ENCODE data around the gene DPH7. TPM values are rescaled to one million over a fixed set of nuclear protein-coding genes. Genes with fewer than 3 reads are reported as not detected.
A peak's percentile ranks its signal among the peaks of the same experiment; 100 is the strongest.
"Not testable (repeated sequence)": the region's sequence is repeated elsewhere in the genome, so short reads cannot be mapped to it uniquely, and the experiment has no call there.

DPH7 gene
- total RNA-seq (ENCODE audit: low replicate concordance) = 37.6 and 55.2 TPM in 2 replicates

DNA sequence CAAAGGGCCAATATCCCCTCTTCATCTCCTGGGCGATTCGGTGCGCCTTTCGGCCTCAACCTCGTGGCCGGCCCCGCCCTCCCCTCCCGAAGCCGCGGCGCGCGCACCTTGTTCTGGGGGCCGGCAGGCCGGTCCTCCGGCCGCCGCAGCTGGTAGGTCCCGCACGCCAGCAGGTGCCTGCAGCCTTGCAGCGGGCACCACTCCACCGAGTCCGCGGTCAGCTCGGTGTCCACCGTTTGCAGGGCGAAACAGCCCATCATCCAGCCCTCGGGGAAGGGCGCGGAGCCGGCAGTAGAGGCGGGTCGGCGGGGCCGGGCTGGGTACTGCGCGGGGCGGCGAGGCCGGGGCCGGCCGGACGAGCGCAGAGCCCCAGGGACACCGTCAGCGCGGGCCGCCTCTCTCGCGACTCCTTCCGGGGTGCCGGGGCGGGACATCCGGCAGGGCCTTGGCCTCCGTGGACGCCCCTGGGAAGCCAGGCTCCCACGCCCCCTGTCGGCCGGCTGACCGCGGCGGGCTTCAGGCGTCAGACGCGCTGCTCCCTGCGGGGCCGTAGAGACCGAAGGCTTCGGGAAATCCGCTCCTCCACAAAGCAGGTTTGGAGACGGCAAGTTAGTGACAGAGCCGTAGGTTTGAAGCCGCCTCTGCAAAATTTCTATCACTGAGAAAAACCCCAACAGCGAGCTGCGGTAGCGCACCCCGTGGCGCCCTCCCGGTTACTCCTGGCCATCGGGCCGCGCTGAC is at the start of gene DPH7:
Gene DPH7 (minus strand): TSS at position 408 of the 741 bp plus-strand sequence. CDS start 148 bp downstream, at position 260.
- H3K27ac ChIP-seq = peak within 1 kb of the TSS; percentile 36
- H3K9ac ChIP-seq = peak within 1 kb of the TSS; percentile 66
- DNase-seq (ENCODE audit: low spot score) = peak; percentile 97
- peak; percentile 83 for TF ChIP-seq CTCF (IDR thresholded peaks at IDR 0.05)
- TF ChIP-seq EZH2phosphoT487 (IDR thresholded peaks at IDR 0.05) = no peak
- TF ChIP-seq EZH2 (IDR thresholded peaks at IDR 0.05) = no peak
- peaks cover 15% of the 10 kb centered on the region for H3F3A ChIP-seq (ENCODE audit: low read depth)
- peak within 1 kb of the TSS; percentile 71 for H3K4me3 ChIP-seq
- no peaks in the 10 kb centered on the region for H3K9me3 Mint-ChIP-seq
- H3K36me3 ChIP-seq = no peaks in the 10 kb centered on the region
- peaks cover 16% of the 10 kb centered on the region for H3K4me1 ChIP-seq
- peak within 1 kb of the TSS; percentile 52 for H2AFZ ChIP-seq (replicated peaks)
- peak within 1 kb of the TSS; percentile 98 for H3K4me2 ChIP-seq
- no peaks in the 10 kb centered on the region for H3K9me3 ChIP-seq (ENCODE audit: low read depth)
- no peaks in the 10 kb centered on the region for H3K27me3 ChIP-seq
- no peak within 1 kb of the TSS for H3K27ac Mint-ChIP-seq
- H3K79me2 ChIP-seq (ENCODE audit: low read depth) = peaks cover 34% of the 10 kb centered on the region
- H3K27me3 Mint-ChIP-seq (ENCODE audit: insufficient read depth, low read depth) = peaks cover 12% of the 10 kb centered on the region
- peak within 1 kb of the TSS; percentile 91 for H3K4me3 Mint-ChIP-seq
- peaks cover 24% of the 10 kb centered on the region for H3K4me1 Mint-ChIP-seq
- H3K36me3 Mint-ChIP-seq = peaks cover 29% of the 10 kb centered on the region
- H4K20me1 ChIP-seq (ENCODE audit: low read depth) = peaks cover 48% of the 10 kb centered on the region

- DNase-seq (ENCODE audit: low spot score); H2AFZ ChIP-seq (replicated peaks); H3K36me3 ChIP-seq; H3K27ac ChIP-seq; H3K4me1 Mint-ChIP-seq; H3K4me3 Mint-ChIP-seq; H3K27me3 ChIP-seq; H3K4me3 ChIP-seq; H3K9ac ChIP-seq; H3K9me3 ChIP-seq (ENCODE audit: low read depth); H3K4me1 ChIP-seq; H3K9me3 Mint-ChIP-seq; H3K27me3 Mint-ChIP-seq (ENCODE audit: insufficient read depth, low read depth); H3K4me2 ChIP-seq; H3K27ac Mint-ChIP-seq; H3F3A ChIP-seq (ENCODE audit: low read depth): not testable (repeated sequence)
- Histone ChIP-seq H4K20me1 (ENCODE audit: low read depth) (peaks cover 99% of the 10 kb centered on the region), H3K79me2 (ENCODE audit: low read depth) (peaks cover 100% of the 10 kb centered on the region)
- H3K36me3 Mint-ChIP-seq = peaks cover 22% of the 10 kb centered on the region
Measured at GRCh38 chr9:137627406-137627805, 48.7 kb upstream of the DPH7 start.

GRCh38 chr9:137626464-137626863 is 47.7 kb upstream of the DPH7 start:
- DNase-seq (ENCODE audit: low spot score) = no peak
- Mint-ChIP-seq H3K4me3 (no peak overlapping the region), H3K36me3 (peaks cover 25% of the 10 kb centered on the region), H3K27me3 (ENCODE audit: insufficient read depth, low read depth) (peaks cover 2% of the 10 kb centered on the region), H3K9me3 (peaks cover 5% of the 10 kb centered on the region), H3K4me1 (peaks cover 15% of the 10 kb centered on the region), H3K27ac (no peak overlapping the region)
- Histone ChIP-seq H3F3A (ENCODE audit: low read depth) (no peaks in the 10 kb centered on the region), H3K27ac (no peak overlapping the region), H3K9ac (no peak overlapping the region), H3K27me3 (no peaks in the 10 kb centered on the region), H3K4me2 (no peak overlapping the region), H4K20me1 (ENCODE audit: low read depth) (peaks cover 97% of the 10 kb centered on the region), H3K79me2 (ENCODE audit: low read depth) (peaks cover 100% of the 10 kb centered on the region), H2AFZ (replicated peaks) (no peak overlapping the region), H3K4me1 (no peaks in the 10 kb centered on the region), H3K4me3 (no peak overlapping the region), H3K36me3 (no peaks in the 10 kb centered on the region), H3K9me3 (ENCODE audit: low read depth) (no peaks in the 10 kb centered on the region)
- TF ChIP-seq EZH2phosphoT487 (IDR thresholded peaks at IDR 0.05) (no peak), EZH2 (IDR thresholded peaks at IDR 0.05) (no peak), CTCF (IDR thresholded peaks at IDR 0.05) (no peak)

- H3K27me3 Mint-ChIP-seq (ENCODE audit: insufficient read depth, low read depth); H3K9me3 Mint-ChIP-seq; H3K4me3 Mint-ChIP-seq; DNase-seq (ENCODE audit: low spot score); H3K4me3 ChIP-seq; H3K4me2 ChIP-seq; H2AFZ ChIP-seq (replicated peaks); H3K36me3 ChIP-seq; H3K9ac ChIP-seq; H3K27ac Mint-ChIP-seq; H3K9me3 ChIP-seq (ENCODE audit: low read depth); H3K27ac ChIP-seq; H3K27me3 ChIP-seq: not testable (repeated sequence)
- H4K20me1 ChIP-seq (ENCODE audit: low read depth) = peaks cover 77% of the 10 kb centered on the region
- H3K79me2 ChIP-seq (ENCODE audit: low read depth) = peaks cover 94% of the 10 kb centered on the region
- Mint-ChIP-seq H3K36me3 (peaks cover 19% of the 10 kb centered on the region), H3K4me1 (peaks cover 33% of the 10 kb centered on the region)
- peaks cover 20% of the 10 kb centered on the region for H3K4me1 ChIP-seq
- H3F3A ChIP-seq (ENCODE audit: low read depth) = peaks cover 10% of the 10 kb centered on the region
Measured at GRCh38 chr9:137622211-137622610, 43.5 kb upstream of the DPH7 start.
